ENCODE results near the gene CPNE9.

GRCh38 chr3:9715136-9715535 is 11.5 kb downstream of the CPNE9 start:
- TF ChIP-seq POLR2A (IDR thresholded peaks at IDR 0.05; ENCODE audit: low read depth) (no peak), CTCF (IDR thresholded peaks at IDR 0.05) (no peak), POLR2AphosphoS5 (IDR thresholded peaks at IDR 0.05) (no peak), EP300 (IDR thresholded peaks at IDR 0.05) (no peak)
